Endothelial cell of umbilical vein (primary cell): ENCODE measurements around the gene AFDN. TPM values are rescaled to one million over a fixed set of nuclear protein-coding genes. Genes with fewer than 3 reads are reported as not detected.
"Not testable (repeated sequence)": the region's sequence is repeated elsewhere in the genome, so short reads cannot be mapped to it uniquely, and the experiment has no call there.

Experiments
- BruUV-seq: library from RNA; stranded (reverse); fragments of 400-500 nt; replicated peaks from 2 replicates; lab custom pipeline; 2021; lab: Mats Ljungman, UMichigan
- CTCF ChIA-PET: fragments of 300-600, 350-600 bp; sonication (Branson Sonifier 250); formaldehyde crosslinking; loops from one replicate; lab custom pipeline; 2021; ENCODE audit warnings: antibody characterized with exemption, inconsistent platforms; lab: Charles Lee
- POLR2A ChIA-PET: fragments of 300-600, 350-600 bp; sonication (Branson Sonifier 250); formaldehyde crosslinking; loops from one replicate; lab custom pipeline; 2021; ENCODE audit warnings: antibody characterized with exemption, inconsistent platforms; lab: Charles Lee
- DNase-seq: peaks from one replicate; pipeline ENCODE4 v3.0.0-alpha.2; 2011; ENCODE audit warnings: low read depth, low spot score
- FAIRE-seq: peaks from 2 replicates; lab custom pipeline; 2011; peaks lifted over from hg19 to GRCh38; lab: Jason Lieb, UNC
- H2AFZ ChIP-seq: 2 replicates; pipeline ENCODE4 v1.6.0; 2012; ENCODE audit warnings: low read depth, low read length, control low read depth, inconsistent platforms
- H3K27ac ChIP-seq: 2 replicates; pipeline ENCODE4 v1.5.1; 2011; ENCODE audit warnings: low read depth, mild to moderate bottlenecking, control low read depth, low read length, moderate library complexity; ENCODE audit not compliant: insufficient read depth
- H3K27me3 ChIP-seq, 2 experiments: 2 replicates each; pipeline versions ENCODE4 v1.6.0 to v1.6.1; 2011; ENCODE audit warnings: low read length in 2 of 2, mixed read lengths in 1 of 2; ENCODE audit not compliant: control insufficient read depth in 2 of 2, insufficient read depth in 2 of 2
- H3K36me3 ChIP-seq, 2 experiments: 2 replicates in 1 of 2; 3 replicates in 1 of 2; pipeline ENCODE4 v1.5.1; 2011; ENCODE audit warnings: low read length in 2 of 2, mild to moderate bottlenecking in 1 of 2, moderate library complexity in 1 of 2; ENCODE audit not compliant: control insufficient read depth in 2 of 2, insufficient read depth in 2 of 2; ENCODE audit errors: extremely low read depth in 1 of 2
- H3K4me1 ChIP-seq: 3 replicates; pipeline ENCODE4 v1.5.1; 2011; ENCODE audit warnings: mild to moderate bottlenecking, low read length; ENCODE audit not compliant: control insufficient read depth, insufficient read depth; ENCODE audit errors: extremely low read depth
- H3K4me2 ChIP-seq: 2 replicates; pipeline ENCODE4 v1.6.1; 2011; ENCODE audit warnings: low read length, control low read depth, mixed read lengths; ENCODE audit not compliant: insufficient read depth
- H3K4me3 ChIP-seq, 3 experiments: fragments of 200-600 bp in 1 of 3; sonication (generic), shearing (Covaris generic) in 1 of 3; replicated peaks in 1 of 3; 2 replicates each; pipeline ENCODE4 v1.5.1; 2011 to 2016; ENCODE audit warnings: control low read depth in 3 of 3, low read length in 3 of 3, mild to moderate bottlenecking in 2 of 3, inconsistent platforms in 1 of 3, low read depth in 1 of 3, moderate library complexity in 1 of 3; ENCODE audit not compliant: insufficient read depth in 1 of 3
- H3K79me2 ChIP-seq: 2 replicates; pipeline ENCODE4 v1.6.0; 2012; ENCODE audit warnings: low read length, inconsistent platforms; ENCODE audit not compliant: control insufficient read depth, insufficient read depth
- H3K9ac ChIP-seq: replicated peaks from 2 replicates; pipeline ENCODE3; 2011; ENCODE audit warnings: low read length, control low read depth; ENCODE audit not compliant: insufficient read depth; ENCODE audit errors: extremely low read depth
- H3K9me1 ChIP-seq: replicated peaks from 3 replicates; pipeline ENCODE4 v1.6.0; 2011; ENCODE audit warnings: mild to moderate bottlenecking, low read length; ENCODE audit not compliant: control insufficient read depth, insufficient read depth; ENCODE audit errors: extremely low read depth
- H3K9me3 ChIP-seq: replicated peaks from 2 replicates; pipeline ENCODE4 v1.5.1; 2012; ENCODE audit warnings: low read length, inconsistent platforms; ENCODE audit not compliant: control insufficient read depth, insufficient read depth
- H4K20me1 ChIP-seq: replicated peaks from 2 replicates; pipeline ENCODE3; 2011; ENCODE audit warnings: mild to moderate bottlenecking, low read length; ENCODE audit not compliant: control insufficient read depth, insufficient read depth; ENCODE audit errors: extremely low read depth
- EZH2 ChIP-seq: IDR thresholded peaks from 2 replicates; pipeline ENCODE4 v1.6.1; 2012; ENCODE audit warnings: borderline replicate concordance, low read depth, mild to moderate bottlenecking, moderate library complexity, low read length, inconsistent platforms; ENCODE audit not compliant: severe bottlenecking
- FOS ChIP-seq: IDR thresholded peaks from 2 replicates; pipeline ENCODE4 v1.6.1; 2011; ENCODE audit warnings: mild to moderate bottlenecking, low read length, moderate library complexity, borderline replicate concordance; ENCODE audit not compliant: insufficient read depth
- GATA2 ChIP-seq: IDR thresholded peaks from 2 replicates; pipeline ENCODE4 v1.7.0; 2011; ENCODE audit warnings: low read depth, mild to moderate bottlenecking, moderate library complexity, mixed read lengths, low read length; ENCODE audit not compliant: insufficient read length, insufficient read depth
- JUN ChIP-seq: IDR thresholded peaks from 2 replicates; pipeline ENCODE4 v1.6.1; 2011; ENCODE audit warnings: borderline replicate concordance, low read depth; ENCODE audit not compliant: insufficient read length, insufficient read depth
- MYC ChIP-seq: IDR thresholded peaks from one replicate; pipeline ENCODE4 v1.6.1; 2011; ENCODE audit warnings: mild to moderate bottlenecking, low read depth, low read length
- POLR2A ChIP-seq: IDR thresholded peaks from 2 replicates; pipeline ENCODE4 v1.6.1; 2012; ENCODE audit warnings: low read depth, mild to moderate bottlenecking, control low read depth, low read length
- POLR2AphosphoS5 ChIP-seq: IDR thresholded peaks from 2 replicates; pipeline ENCODE4 v1.6.1; 2012; ENCODE audit warnings: low read depth, mild to moderate bottlenecking, control low read depth, low read length, moderate library complexity; ENCODE audit not compliant: insufficient read depth
- dilution Hi-C: fragments of 300-500 bp; cut with MboI; formaldehyde crosslinking; loops from one replicate; pipeline ENCODE4 v1.15.0; 2019; ENCODE audit warnings: low sequenced_read_pairs; ENCODE audit not compliant: extremely low pct_ligation_motif_present
- intact Hi-C: fragments of 100-400 bp; cut with micrococcal nuclease; formaldehyde crosslinking; loops from one replicate; pipeline ENCODE4 v1.10.0; 2022
- polyA plus RNA-seq, 4 experiments: library from polyadenylated mRNA; depleted of rRNA in 3 of 4; stranded (reverse) in 3 of 4; unstranded in 1 of 4; fragments of >200 nt; gene quantifications; 2 replicates each; pipeline versions ENCODE4 v1.2.1 to v1.2.3, GENCODE V29; 2011 to 2012; ENCODE audit warnings: missing spikeins in 1 of 4
- total RNA-seq: library from RNA; stranded (reverse); gene quantifications from 2 replicates; pipeline ENCODE4 v1.2.3, GENCODE V29; 2021
- TF ChIP-seq, protein P1 (sequence below), 2 donors: IDR thresholded peaks; 1 replicate in 1 of 2; 2 replicates in 1 of 2; pipeline ENCODE4 v1.5.1; 2011; ENCODE audit warnings: low read length in 2 of 2, mild to moderate bottlenecking in 2 of 2, moderate library complexity in 2 of 2, control low read depth in 1 of 2, inconsistent platforms in 1 of 2, low read depth in 1 of 2; ENCODE audit not compliant: insufficient read depth in 1 of 2; ENCODE audit errors: extremely low read depth in 1 of 2
- TF ChIP-seq, protein P2 (sequence below): IDR thresholded peaks from 2 replicates; pipeline ENCODE4 v1.6.1; 2011; ENCODE audit not compliant: insufficient read depth, insufficient read length

The AFDN gene
- total and polyA plus RNA-seq, 2 donors (not counting 3 experiments of a cell fraction or from before 2014, with no cell fraction given) = 31.0 to 134 TPM

DNA sequence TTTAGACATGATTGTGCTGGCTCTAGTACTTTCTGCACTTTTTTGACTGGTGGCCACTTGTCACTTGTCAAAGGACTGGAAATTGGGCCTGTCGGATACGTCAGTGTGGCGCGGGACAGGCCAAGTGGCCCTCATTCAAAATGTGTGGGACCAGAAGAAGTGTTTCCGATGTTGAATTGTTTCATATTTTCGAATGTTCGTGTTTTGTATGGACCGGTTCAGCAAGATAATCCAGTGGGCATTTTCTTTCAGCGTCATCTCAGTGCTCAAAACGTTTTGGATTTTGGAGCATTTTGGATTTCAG is 174.3 kb downstream of the AFDN start:
- DNase-seq (no peak), FAIRE-seq (no peak)
- no peaks in the 10 kb centered on the region for H3K36me3 ChIP-seq
- CTCF ChIA-PET = no interaction called here
- H3K4me3 ChIP-seq = no peak overlapping the region
- H3K27me3 ChIP-seq = no peaks in the 10 kb centered on the region
- H3K4me1 ChIP-seq = peaks cover 11% of the 10 kb centered on the region
- POLR2A ChIA-PET = no interaction called here
- no peak overlapping the region for H3K4me2 ChIP-seq
- no TSS peak for BruUV-seq
- H3K9ac ChIP-seq = no peak overlapping the region
- no peaks in the 10 kb centered on the region for H3K9me1 ChIP-seq
- intact Hi-C loops (no loop called here), dilution Hi-C loops (no loop called here)
- TF ChIP-seq, protein P1, sequence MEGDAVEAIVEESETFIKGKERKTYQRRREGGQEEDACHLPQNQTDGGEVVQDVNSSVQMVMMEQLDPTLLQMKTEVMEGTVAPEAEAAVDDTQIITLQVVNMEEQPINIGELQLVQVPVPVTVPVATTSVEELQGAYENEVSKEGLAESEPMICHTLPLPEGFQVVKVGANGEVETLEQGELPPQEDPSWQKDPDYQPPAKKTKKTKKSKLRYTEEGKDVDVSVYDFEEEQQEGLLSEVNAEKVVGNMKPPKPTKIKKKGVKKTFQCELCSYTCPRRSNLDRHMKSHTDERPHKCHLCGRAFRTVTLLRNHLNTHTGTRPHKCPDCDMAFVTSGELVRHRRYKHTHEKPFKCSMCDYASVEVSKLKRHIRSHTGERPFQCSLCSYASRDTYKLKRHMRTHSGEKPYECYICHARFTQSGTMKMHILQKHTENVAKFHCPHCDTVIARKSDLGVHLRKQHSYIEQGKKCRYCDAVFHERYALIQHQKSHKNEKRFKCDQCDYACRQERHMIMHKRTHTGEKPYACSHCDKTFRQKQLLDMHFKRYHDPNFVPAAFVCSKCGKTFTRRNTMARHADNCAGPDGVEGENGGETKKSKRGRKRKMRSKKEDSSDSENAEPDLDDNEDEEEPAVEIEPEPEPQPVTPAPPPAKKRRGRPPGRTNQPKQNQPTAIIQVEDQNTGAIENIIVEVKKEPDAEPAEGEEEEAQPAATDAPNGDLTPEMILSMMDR (IDR thresholded peaks at IDR 0.05; ENCODE audit: extremely low read depth in 1 of 2, insufficient read depth in 1 of 2, low read depth in 1 of 2, low read length in 2 of 2) = no peak
- no peak for TF ChIP-seq POLR2AphosphoS5
- TF ChIP-seq GATA2 = no peak
- no peak for TF ChIP-seq JUN
- TF ChIP-seq POLR2A = no peak
- no peak for TF ChIP-seq EZH2
- no peak for TF ChIP-seq MYC
- TF ChIP-seq, protein P2, sequence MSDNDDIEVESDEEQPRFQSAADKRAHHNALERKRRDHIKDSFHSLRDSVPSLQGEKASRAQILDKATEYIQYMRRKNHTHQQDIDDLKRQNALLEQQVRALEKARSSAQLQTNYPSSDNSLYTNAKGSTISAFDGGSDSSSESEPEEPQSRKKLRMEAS = no peak
- TF ChIP-seq FOS = no peak
- no peaks in the 10 kb centered on the region for H3K79me2 ChIP-seq
- H2AFZ ChIP-seq = no peak overlapping the region
- H3K27ac ChIP-seq = no peak overlapping the region
- H3K9me3 ChIP-seq = no peaks in the 10 kb centered on the region
- no peaks in the 10 kb centered on the region for H4K20me1 ChIP-seq

DNA sequence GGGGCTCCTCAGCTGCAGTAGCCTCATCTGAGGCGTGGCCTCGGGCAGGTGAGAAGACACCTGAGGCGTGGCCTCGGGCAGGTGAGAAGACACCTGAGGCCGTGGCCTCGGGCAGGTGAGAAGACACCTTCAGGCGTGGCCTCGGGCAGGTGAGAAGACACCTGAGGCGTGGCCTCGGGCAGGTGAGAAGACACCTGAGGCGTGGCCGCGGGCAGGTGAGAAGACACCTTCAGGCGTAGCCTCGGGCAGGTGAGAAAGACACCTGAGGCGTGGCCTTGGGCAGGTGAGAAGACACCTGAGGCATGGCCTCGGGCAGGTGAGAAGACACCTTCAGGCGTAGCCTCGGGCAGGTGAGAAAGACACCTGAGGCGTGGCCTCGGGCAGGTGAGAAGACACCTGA is 174.8 kb downstream of the AFDN start:
- H4K20me1 ChIP-seq, H3K4me2 ChIP-seq, BruUV-seq: not testable (repeated sequence)

More for the DNA sequence above, 174.8 kb downstream of the AFDN start:
- FAIRE-seq, H2AFZ ChIP-seq, H3K9me1 ChIP-seq, H3K27me3 ChIP-seq, POLR2A ChIA-PET, dilution Hi-C loops, H3K36me3 ChIP-seq, H3K9me3 ChIP-seq, H3K27ac ChIP-seq, H3K4me3 ChIP-seq, H3K79me2 ChIP-seq, H3K9ac ChIP-seq, DNase-seq, intact Hi-C loops, CTCF ChIA-PET: not testable (repeated sequence)
- H3K4me1 ChIP-seq = peaks cover 12% of the 10 kb centered on the region
